NCI-H446 (cell line): Measurements from ENCODE around the gene PIGO.

Experiments
- DNase-seq, 2 experiments: peaks; one replicate each; lab custom pipeline; 2025; lab: John Stamatoyannopoulos, UW

PIGO gene

GRCh38 chr9:35096035-35096849 is at the start of gene PIGO:
Gene PIGO, minus strand, starts transcription at chr9:35096591. Its CDS starts 1,026 bp downstream, at chr9:35095565.
- DNase-seq: peak; percentile 81 to 87

GRCh38 chr9:35142037-35142436 is 45.6 kb upstream of the PIGO start:
- DNase-seq: no peak

GRCh38 chr9:35140093-35140492 is 43.7 kb upstream of the PIGO start:
- no peak for DNase-seq

GRCh38 chr9:35136866-35137265 is 40.5 kb upstream of the PIGO start:
- no peak for DNase-seq

GRCh38 chr9:35135988-35136387 is 39.6 kb upstream of the PIGO start:
- no peak for DNase-seq

GRCh38 chr9:35134920-35135319 is 38.5 kb upstream of the PIGO start:
- no peak for DNase-seq

- DNase-seq: peak; percentile 93 to 95
These were observed 20.6 kb upstream of the PIGO start for GRCh38 chr9:35116898-35117551.

- DNase-seq: no peak
These were observed 20.1 kb upstream of the PIGO start for GRCh38 chr9:35116539-35116897.

- peak; percentile 97 to 100 for DNase-seq
These were observed 19.5 kb upstream of the PIGO start, which contains the start of gene ATOSB for GRCh38 chr9:35115680-35116538. Gene ATOSB, minus strand, starts transcription at chr9:35115862. Its CDS starts 7,588 bp downstream, at chr9:35108274.

GRCh38 chr9:35114840-35115628 is 18.6 kb upstream of the PIGO start:
- DNase-seq: no peak

GRCh38 chr9:35114113-35114839 is 17.9 kb upstream of the PIGO start:
- peak; percentile 58 to 84 for DNase-seq

GRCh38 chr9:35112257-35113020 is 16.0 kb upstream of the PIGO start:
- DNase-seq: no peak

GRCh38 chr9:35111001-35111933 is 14.9 kb upstream of the PIGO start:
- peak; percentile 97 to 99 for DNase-seq

- DNase-seq: peak in 1 of 2 experiments; percentile 45
These were observed 14.0 kb upstream of the PIGO start for GRCh38 chr9:35110327-35110761.

GRCh38 chr9:35108946-35109575 is 12.7 kb upstream of the PIGO start:
- DNase-seq: no peak

- DNase-seq: no peak
These were observed 12.1 kb upstream of the PIGO start for GRCh38 chr9:35108461-35108860.

GRCh38 chr9:35107297-35108290 is 11.2 kb upstream of the PIGO start:
- DNase-seq: no peak
